Heart right ventricle (tissue), 16 donors: ENCODE data around the gene ZNF221. TPM values are rescaled to one million over a fixed set of nuclear protein-coding genes. Genes with fewer than 3 reads are reported as not detected.

Experiments used
- ATAC-seq, 8 donors: fragments of 200-7000 bp; cut with Tn5 transposase; one replicate each; pipeline ENCODE4 v1.9.1; 2020; ENCODE audit warnings: mild to moderate bottlenecking in 8 of 8, moderate library complexity in 8 of 8, moderate number of reproducible peaks in 1 of 8
- DNase-seq, 2 donors: peaks; one replicate each; pipeline ENCODE4 v3.0.0-alpha.2; 2020
- H3K27ac ChIP-seq, 10 donors: fragments of 200-600 bp; sonication (generic) in 2 of 10; one replicate each; pipeline versions ENCODE4 v1.5.0 to v1.8.0; 2020 to 2022; ENCODE audit warnings: mild to moderate bottlenecking in 3 of 10
- H3K27me3 ChIP-seq, 7 donors: fragments of 200-600 bp; one replicate each; pipeline ENCODE4 v1.8.0; 2021 to 2022; ENCODE audit warnings: mild to moderate bottlenecking in 2 of 7
- H3K36me3 ChIP-seq, 9 donors: fragments of 200-600 bp; sonication (generic) in 1 of 9; one replicate each; pipeline versions ENCODE4 v1.5.0 to v1.8.0; 2020 to 2022; ENCODE audit warnings: mild to moderate bottlenecking in 2 of 9
- H3K4me1 ChIP-seq, 9 donors: fragments of 200-600 bp; sonication (generic) in 1 of 9; one replicate each; pipeline versions ENCODE4 v1.5.0 to v1.8.0; 2020 to 2022; ENCODE audit warnings: mild to moderate bottlenecking in 4 of 9
- H3K4me3 ChIP-seq, 10 donors: fragments of 200-600 bp; sonication (generic) in 2 of 10; one replicate each; pipeline versions ENCODE4 v1.5.0 to v1.8.0; 2020 to 2022; ENCODE audit warnings: mild to moderate bottlenecking in 7 of 10, moderate library complexity in 2 of 10
- H3K9me3 ChIP-seq, 11 donors: fragments of 200-600 bp in 10 of 11; sonication (generic) in 2 of 11; one replicate each; pipeline versions ENCODE4 v1.5.0 to v1.8.0; 2013 to 2022; ENCODE audit warnings: mild to moderate bottlenecking in 2 of 11, control low read depth in 1 of 11, moderate library complexity in 1 of 11
- WGBS, 2 donors: extraction: QIAGEN DNeasy Blood & Tissue Kit; methylation state at CpG; one replicate each; pipeline ENCODE4 v1.1.7; 2013; ENCODE audit warnings: inconsistent platforms in 1 of 2; 5-methylcytosine and 5-hydroxymethylcytosine counted together
- intact Hi-C, 10 donors: fragments of 100-400 bp; cut with DNase I; formaldehyde crosslinking; loops; one replicate each; pipeline versions ENCODE4 v1.11.1 to v1.14.2; 2022
- polyA plus RNA-seq, 2 donors: library from polyadenylated mRNA; stranded (reverse); fragments of 200-250 nt; gene quantifications; one replicate each; pipeline ENCODE4 v1.2.3, GENCODE V29; 2013
- total RNA-seq, 10 donors: library from RNA; stranded (reverse); fragmentation: NEBNext Ultra II Directional in 3 of 10; extraction: Animal tissue kit (Norgen Biotek cat#: 25700) in 3 of 10; gene quantifications; one replicate each; pipeline versions ENCODE4 v1.2.1 to v1.2.4, GENCODE V29; 2021 to 2023
- TF ChIP-seq, protein P1 (sequence below), 9 donors: fragments of 200-600 bp; sonication (generic) in 2 of 9; IDR thresholded peaks; one replicate each; pipeline versions ENCODE4 v1.5.0 to v1.8.0; 2021 to 2022; ENCODE audit warnings: antibody characterized with exemption in 9 of 9, mild to moderate bottlenecking in 5 of 9, moderate library complexity in 1 of 9
- donor health status: Arrhythmogenic right ventricular cardiomyopathy.
- donor health status: ischemic (EF 13 %, LVEDD 7.1; RV severe dilation, severe dysfunction).
- donor health status: healthy with polysubstance abuse.
- donor health status: DM: no; HTN: yes; CAD: no.
- donor health status: DM: no; HTN: no; CAD: no.
- donor health status: ischemic (EF 25% LVEDD 6.9; RV normal size, moderate dysfunction).
- donor health status: ischemic (EF 25% LVEDD 5.7; RV mildly dilated, moderate dysfunction).
- donor health status: healthy.
- donor health status: DM: yes; HTN: yes; CAD: no.
- donor health status: Ischemic cardiomyopathy.
- donor health status: ischemic (EF 35%, LVEDD 5.7; RV mildly dilated, moderate dysfunction).
- donor health status: nonischemic (EF 11% LVEDD 7.7; RV severe dilation, severe dysfunction).
- donor health status: DM: yes; HTN: yes; CAD: no.
- donor health status: PGD.
- donor health status: ischemic (EF 29% LVEDD 5.4; RV normal size, mild dysfunction).
- donor health status: nonischemic (EF 23%, LVEDD 6.1; RV moderate dilation, normal function).

ZNF221 gene
- total and polyA plus RNA-seq, 12 donors, result 1.1 to 6.7 (median 4.9) TPM

DNA sequence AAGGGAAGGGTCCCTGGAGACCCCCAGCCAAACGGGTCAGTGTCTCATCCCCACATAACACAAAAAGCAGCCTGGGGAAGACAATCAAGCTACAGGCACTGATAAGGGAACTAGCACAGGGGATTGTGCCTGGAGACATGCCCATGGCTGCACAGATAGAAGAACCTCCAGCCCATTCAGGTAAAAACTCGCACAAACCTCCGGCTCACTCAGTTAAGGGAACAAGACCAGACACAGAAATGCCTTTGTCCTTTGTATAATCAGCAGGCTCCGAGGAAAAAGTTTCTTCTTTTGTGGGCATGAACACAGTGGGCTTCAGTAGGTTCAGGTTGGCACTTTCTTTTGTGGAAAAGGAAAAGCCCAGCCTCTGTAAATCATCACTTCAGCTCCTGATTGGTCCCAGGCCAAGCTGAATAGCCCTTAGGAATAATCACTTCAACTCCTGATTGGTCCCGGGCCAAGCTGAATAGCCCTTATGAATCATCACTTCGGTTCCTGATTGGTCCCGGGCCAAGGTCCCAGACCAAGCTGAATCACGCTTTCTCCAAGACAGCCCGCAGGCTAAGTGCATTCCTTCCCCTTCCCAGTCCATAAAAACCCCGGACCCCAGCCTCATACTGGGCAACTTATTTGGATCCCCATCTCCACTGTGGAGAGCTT, 46.7 kb downstream of the ZNF221 start:
- no peak overlapping the region for H3K4me3 ChIP-seq
- DNase-seq (peak in 1 of 2 donors; percentile 9), ATAC-seq (no peak)
- H3K4me1 ChIP-seq, result peaks cover 0 to 8% (median 6%) of the 10 kb centered on the region in 9 donors
- TF ChIP-seq, protein P1, sequence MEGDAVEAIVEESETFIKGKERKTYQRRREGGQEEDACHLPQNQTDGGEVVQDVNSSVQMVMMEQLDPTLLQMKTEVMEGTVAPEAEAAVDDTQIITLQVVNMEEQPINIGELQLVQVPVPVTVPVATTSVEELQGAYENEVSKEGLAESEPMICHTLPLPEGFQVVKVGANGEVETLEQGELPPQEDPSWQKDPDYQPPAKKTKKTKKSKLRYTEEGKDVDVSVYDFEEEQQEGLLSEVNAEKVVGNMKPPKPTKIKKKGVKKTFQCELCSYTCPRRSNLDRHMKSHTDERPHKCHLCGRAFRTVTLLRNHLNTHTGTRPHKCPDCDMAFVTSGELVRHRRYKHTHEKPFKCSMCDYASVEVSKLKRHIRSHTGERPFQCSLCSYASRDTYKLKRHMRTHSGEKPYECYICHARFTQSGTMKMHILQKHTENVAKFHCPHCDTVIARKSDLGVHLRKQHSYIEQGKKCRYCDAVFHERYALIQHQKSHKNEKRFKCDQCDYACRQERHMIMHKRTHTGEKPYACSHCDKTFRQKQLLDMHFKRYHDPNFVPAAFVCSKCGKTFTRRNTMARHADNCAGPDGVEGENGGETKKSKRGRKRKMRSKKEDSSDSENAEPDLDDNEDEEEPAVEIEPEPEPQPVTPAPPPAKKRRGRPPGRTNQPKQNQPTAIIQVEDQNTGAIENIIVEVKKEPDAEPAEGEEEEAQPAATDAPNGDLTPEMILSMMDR (IDR thresholded peaks at IDR 0.05), result no peak
- peaks cover 0 to 53% (median 44%) of the 10 kb centered on the region in 9 donors for H3K36me3 ChIP-seq
- H3K27ac ChIP-seq, result no peak overlapping the region
- intact Hi-C loops, result no loop called here
- peaks cover 0 to 54% (median 4%) of the 10 kb centered on the region in 11 donors for H3K9me3 ChIP-seq
- WGBS, 2 donors, result 86 to 88% methylated on average over 10 of the region's 10 CpGs
- H3K27me3 ChIP-seq, result no peaks in the 10 kb centered on the region

GRCh38 chr19:44002212-44002565, 51.2 kb downstream of the ZNF221 start:
- WGBS, 2 donors, result 7 to 9% methylated on average over 8 of the region's 8 CpGs
- intact Hi-C loops, result loop anchor here in 7 of 10 donors (1.0 to 10.0 kb wide), 10 partner anchors 17 to 353 kb away; partner anchors contain the start of genes ZNF155 (in 2 of the 7), ZNF222 (in 2 of the 7), ZNF224 (in 2 of the 7) and ZNF225 (in 2 of the 7)
- TF ChIP-seq, protein P1 (IDR thresholded peaks at IDR 0.05), result no peak
- H3K36me3 ChIP-seq, result peaks cover 0 to 21% (median 10%) of the 10 kb centered on the region in 9 donors
- H3K27ac ChIP-seq, result peak overlapping the region in 9 of 10 donors; percentile 64 to 88 (median 78)
- H3K4me3 ChIP-seq, result peak overlapping the region; percentile 42 to 94 (median 80)
- H3K4me1 ChIP-seq, result peaks cover 0 to 31% (median 17%) of the 10 kb centered on the region in 9 donors
- H3K9me3 ChIP-seq, result peaks cover 0 to 59% (median 0%) of the 10 kb centered on the region in 11 donors
- DNase-seq, result no peak
- peak in 2 of 8 donors; percentile 4 to 5 for ATAC-seq
- no peaks in the 10 kb centered on the region for H3K27me3 ChIP-seq

- intact Hi-C loops, result loop anchor here in 7 of 10 donors (1.0 to 10.0 kb wide), 10 partner anchors 18 to 352 kb away; partner anchors contain the start of genes ZNF155 (in 2 of the 7), ZNF222 (in 2 of the 7), ZNF224 (in 2 of the 7) and ZNF225 (in 2 of the 7)
- 0 to 1% methylated on average over 48 of the region's 48 CpGs for WGBS, 2 donors
- TF ChIP-seq, protein P1 (IDR thresholded peaks at IDR 0.05), result no peak
- peaks cover 0 to 31% (median 17%) of the 10 kb centered on the region in 9 donors for H3K4me1 ChIP-seq
- no peaks in the 10 kb centered on the region for H3K27me3 ChIP-seq
- H3K9me3 ChIP-seq, result peaks cover 0 to 59% (median 0%) of the 10 kb centered on the region in 11 donors
- H3K36me3 ChIP-seq, result peaks cover 0 to 24% (median 12%) of the 10 kb centered on the region in 9 donors
- ATAC-seq (peak; percentile 99 to 100 (median 100)), DNase-seq (peak; percentile 81 to 96)
- peak within 1 kb of the TSS; percentile 42 to 94 (median 80) for H3K4me3 ChIP-seq
- peak within 1 kb of the TSS in 9 of 10 donors; percentile 64 to 88 (median 78) for H3K27ac ChIP-seq
Measured at GRCh38 chr19:44002566-44003460, 51.8 kb downstream of the ZNF221 start, which contains the start of gene ZNF230. TSS of gene ZNF230 (plus strand) at chr19:44002957. CDS start at chr19:44007079, 4,122 bp downstream.
